ENCODE results near the gene DMTF1. TPM values are rescaled to one million over a fixed set of nuclear protein-coding genes. Genes with fewer than 3 reads are reported as not detected.

DMTF1 gene
- total and polyA plus RNA-seq, 2 donors from 2014 or later, result 23.6 to 88.6 TPM

DNA sequence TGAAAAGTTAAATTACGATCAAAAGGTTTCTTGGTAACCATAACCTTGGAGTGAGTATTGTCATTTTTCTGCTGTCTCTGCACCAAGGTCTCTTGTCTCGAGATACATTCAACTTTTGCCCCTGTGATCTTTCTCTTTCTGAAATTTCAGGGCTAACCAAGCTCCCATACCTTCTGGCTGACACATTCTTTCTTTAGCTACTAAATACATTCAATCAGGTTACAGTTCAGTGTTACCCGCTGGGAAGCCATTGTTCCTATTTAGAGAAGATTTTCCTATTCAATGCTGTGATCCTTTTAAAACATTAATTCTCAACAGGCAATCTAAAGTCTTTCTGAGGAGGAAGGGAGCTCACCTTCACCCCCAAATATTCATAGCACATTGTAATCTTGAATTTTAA, 22.9 kb upstream of the DMTF1 start:
- H3K36me3 ChIP-seq (ENCODE audit: control insufficient read depth in 2 of 3, insufficient read depth in 3 of 3, low read length in 3 of 3), result no peaks in the 10 kb centered on the region
- no peak overlapping the region for H3K27ac ChIP-seq (ENCODE audit: low read depth in 2 of 2, low read length in 2 of 2)
- intact Hi-C loops (cut with DNase I), result no loop called here
- no peak for FAIRE-seq
- H3K9me3 ChIP-seq (ENCODE audit: control insufficient read depth in 2 of 3, insufficient read depth in 1 of 3, low read length in 3 of 3), result no peaks in the 10 kb centered on the region
- TF ChIP-seq, protein P1, sequence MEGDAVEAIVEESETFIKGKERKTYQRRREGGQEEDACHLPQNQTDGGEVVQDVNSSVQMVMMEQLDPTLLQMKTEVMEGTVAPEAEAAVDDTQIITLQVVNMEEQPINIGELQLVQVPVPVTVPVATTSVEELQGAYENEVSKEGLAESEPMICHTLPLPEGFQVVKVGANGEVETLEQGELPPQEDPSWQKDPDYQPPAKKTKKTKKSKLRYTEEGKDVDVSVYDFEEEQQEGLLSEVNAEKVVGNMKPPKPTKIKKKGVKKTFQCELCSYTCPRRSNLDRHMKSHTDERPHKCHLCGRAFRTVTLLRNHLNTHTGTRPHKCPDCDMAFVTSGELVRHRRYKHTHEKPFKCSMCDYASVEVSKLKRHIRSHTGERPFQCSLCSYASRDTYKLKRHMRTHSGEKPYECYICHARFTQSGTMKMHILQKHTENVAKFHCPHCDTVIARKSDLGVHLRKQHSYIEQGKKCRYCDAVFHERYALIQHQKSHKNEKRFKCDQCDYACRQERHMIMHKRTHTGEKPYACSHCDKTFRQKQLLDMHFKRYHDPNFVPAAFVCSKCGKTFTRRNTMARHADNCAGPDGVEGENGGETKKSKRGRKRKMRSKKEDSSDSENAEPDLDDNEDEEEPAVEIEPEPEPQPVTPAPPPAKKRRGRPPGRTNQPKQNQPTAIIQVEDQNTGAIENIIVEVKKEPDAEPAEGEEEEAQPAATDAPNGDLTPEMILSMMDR (IDR thresholded peaks at IDR 0.05; ENCODE audit: borderline replicate concordance, extremely low read depth, insufficient read depth), result no peak
- DNase-seq, result no peak
- H3K9ac ChIP-seq (ENCODE audit: low read length in 3 of 3), result no peak overlapping the region
- H3K4me1 ChIP-seq (ENCODE audit: control insufficient read depth in 2 of 3, insufficient read depth in 2 of 3, low read depth in 1 of 3, low read length in 3 of 3), result peaks cover 0 to 2% (median 0%) of the 10 kb centered on the region in 3 donors
- H3K27me3 ChIP-seq (ENCODE audit: control insufficient read depth, insufficient read depth, low read length), result no peaks in the 10 kb centered on the region
- H3K4me3 ChIP-seq (ENCODE audit: low read length in 3 of 3), result no peak overlapping the region

GRCh38 chr7:87129848-87130247, 22.4 kb upstream of the DMTF1 start:
- intact Hi-C loops (cut with DNase I), result no loop called here
- Histone ChIP-seq H3K27ac (ENCODE audit: low read depth in 2 of 2, low read length in 2 of 2) (no peak overlapping the region), H3K9me3 (ENCODE audit: control insufficient read depth in 2 of 3, insufficient read depth in 1 of 3, low read length in 3 of 3) (no peaks in the 10 kb centered on the region), H3K4me1 (ENCODE audit: control insufficient read depth in 2 of 3, insufficient read depth in 2 of 3, low read depth in 1 of 3, low read length in 3 of 3) (peaks cover 0 to 2% (median 0%) of the 10 kb centered on the region in 3 donors), H3K27me3 (ENCODE audit: control insufficient read depth, insufficient read depth, low read length) (no peaks in the 10 kb centered on the region), H3K36me3 (ENCODE audit: control insufficient read depth in 2 of 3, insufficient read depth in 3 of 3, low read length in 3 of 3) (no peaks in the 10 kb centered on the region), H3K4me3 (ENCODE audit: low read length in 3 of 3) (no peak overlapping the region), H3K9ac (ENCODE audit: low read length in 3 of 3) (no peak overlapping the region)
- TF ChIP-seq, protein P1 (IDR thresholded peaks at IDR 0.05; ENCODE audit: borderline replicate concordance, extremely low read depth, insufficient read depth), result no peak
- DNase-seq, result no peak
- FAIRE-seq, result no peak

DNA sequence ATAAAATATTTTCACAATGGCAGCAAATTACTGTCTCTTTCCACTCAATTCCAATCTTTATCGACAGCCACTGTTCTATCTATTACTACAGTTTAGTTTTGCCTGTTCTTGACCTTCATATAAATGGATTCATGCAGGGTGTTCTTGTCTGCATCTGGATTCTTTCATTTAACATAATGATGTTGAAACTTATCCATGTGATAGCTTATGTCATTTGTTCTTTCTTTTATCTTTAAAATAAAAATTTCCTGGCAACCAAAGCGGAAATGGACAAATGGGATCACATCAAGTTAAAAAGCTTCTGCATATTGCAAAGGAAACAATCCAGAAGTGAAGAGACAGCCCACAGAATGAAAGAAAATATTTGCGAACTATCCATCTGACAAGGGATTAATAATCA, 20.5 kb upstream of the DMTF1 start:
- TF ChIP-seq, protein P1 (IDR thresholded peaks at IDR 0.05; ENCODE audit: borderline replicate concordance, extremely low read depth, insufficient read depth), result no peak
- no peak for DNase-seq
- H3K4me1 ChIP-seq (ENCODE audit: control insufficient read depth in 2 of 3, insufficient read depth in 2 of 3, low read depth in 1 of 3, low read length in 3 of 3), result peaks cover 0 to 2% (median 0%) of the 10 kb centered on the region in 3 donors
- no peak for FAIRE-seq
- H3K4me3 ChIP-seq (ENCODE audit: low read length in 3 of 3), result no peak overlapping the region
- H3K27ac ChIP-seq (ENCODE audit: low read depth in 2 of 2, low read length in 2 of 2), result no peak overlapping the region
- intact Hi-C loops (cut with DNase I), result no loop called here
- H3K27me3 ChIP-seq (ENCODE audit: control insufficient read depth, insufficient read depth, low read length), result no peaks in the 10 kb centered on the region
- H3K36me3 ChIP-seq (ENCODE audit: control insufficient read depth in 2 of 3, insufficient read depth in 3 of 3, low read length in 3 of 3), result no peaks in the 10 kb centered on the region
- no peaks in the 10 kb centered on the region for H3K9me3 ChIP-seq (ENCODE audit: control insufficient read depth in 2 of 3, insufficient read depth in 1 of 3, low read length in 3 of 3)
- H3K9ac ChIP-seq (ENCODE audit: low read length in 3 of 3), result no peak overlapping the region

DNA sequence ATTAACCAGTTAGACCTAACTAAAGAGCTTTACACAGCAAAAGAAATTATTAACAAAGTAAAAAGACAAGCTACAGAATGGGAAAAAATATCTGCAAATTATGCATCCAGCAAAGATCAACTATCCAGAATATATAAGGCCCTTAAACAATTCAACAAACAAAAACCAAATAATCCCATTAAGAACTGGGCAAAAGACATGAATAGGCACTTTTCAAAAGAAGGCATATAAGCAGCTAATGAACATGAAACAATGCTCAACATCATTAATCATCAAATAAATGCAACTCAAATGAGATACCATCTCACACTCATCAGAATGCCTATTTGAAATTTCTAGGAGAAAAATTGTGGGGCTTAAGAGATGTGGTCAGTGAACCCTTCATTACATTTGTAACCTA, 15.0 kb upstream of the DMTF1 start:
- H3K9ac ChIP-seq (ENCODE audit: low read length in 3 of 3), result no peak overlapping the region
- H3K27me3 ChIP-seq (ENCODE audit: control insufficient read depth, insufficient read depth, low read length), result no peaks in the 10 kb centered on the region
- no peaks in the 10 kb centered on the region for H3K9me3 ChIP-seq (ENCODE audit: control insufficient read depth in 2 of 3, insufficient read depth in 1 of 3, low read length in 3 of 3)
- FAIRE-seq (no peak), DNase-seq (no peak)
- no peaks in the 10 kb centered on the region for H3K4me1 ChIP-seq (ENCODE audit: control insufficient read depth in 2 of 3, insufficient read depth in 2 of 3, low read depth in 1 of 3, low read length in 3 of 3)
- intact Hi-C loops (cut with DNase I), result no loop called here
- no peaks in the 10 kb centered on the region for H3K36me3 ChIP-seq (ENCODE audit: control insufficient read depth in 2 of 3, insufficient read depth in 3 of 3, low read length in 3 of 3)
- no peak overlapping the region for H3K27ac ChIP-seq (ENCODE audit: low read depth in 2 of 2, low read length in 2 of 2)
- no peak overlapping the region for H3K4me3 ChIP-seq (ENCODE audit: low read length in 3 of 3)
- TF ChIP-seq, protein P1 (IDR thresholded peaks at IDR 0.05; ENCODE audit: borderline replicate concordance, extremely low read depth, insufficient read depth), result no peak

All from kidney (tissue), 14 donors.